ENCODE measurements around the gene OTUD3. TPM values are rescaled to one million over a fixed set of nuclear protein-coding genes. Genes with fewer than 3 reads are reported as not detected.

Gene OTUD3
- total and polyA plus RNA-seq, 2 of the 13 experiments (the other 11 are each of a cell fraction or from before 2014, with no cell fraction given), result 5.2 to 7.5 TPM

GRCh38 chr1:19925342-19926070, 43.3 kb downstream of the OTUD3 start (continued):
- TF ChIP-seq KLF11 (CRISPR knock-in tag; IDR thresholded peaks at IDR 0.05) (no peak), MTA1 (CRISPR knock-in tag; IDR thresholded peaks at IDR 0.05; ENCODE audit: borderline replicate concordance) (0 out of 2 replicates have a peak, but pooled peaks have one; percentile 26), TBX3 (IDR thresholded peaks at IDR 0.05; ENCODE audit: borderline replicate concordance) (no peak), ZNF580 (CRISPR knock-in tag; IDR thresholded peaks at IDR 0.05; ENCODE audit: borderline replicate concordance, low read depth) (no peak), ZSCAN29 (CRISPR knock-in tag; conservative IDR thresholded peaks at IDR 0.05) (no peak), ZNF772 (CRISPR knock-in tag; IDR thresholded peaks at IDR 0.05) (peak; percentile 63; the same call in 1 of the 2 replicates), MAFG (CRISPR knock-in tag; IDR thresholded peaks at IDR 0.05) (no peak), ZNF737 (CRISPR knock-in tag; IDR thresholded peaks at IDR 0.05; ENCODE audit: borderline replicate concordance) (no peak), CREBL2 (CRISPR knock-in tag; IDR thresholded peaks at IDR 0.05; ENCODE audit: borderline replicate concordance) (no peak), ZC3H13 (CRISPR knock-in tag; IDR thresholded peaks at IDR 0.05) (no peak), NCOR1 (IDR thresholded peaks at IDR 0.05; ENCODE audit: borderline replicate concordance, low read length) (peak; percentile 44; the same call in 1 of the 2 replicates), HIC2 (CRISPR knock-in tag; IDR thresholded peaks at IDR 0.05; ENCODE audit: low read depth) (peak; percentile 53; the same call in 1 of the 2 replicates), MAFF (IDR thresholded peaks at IDR 0.05; ENCODE audit: low read depth, low read length) (no peak), ZNF333 (CRISPR knock-in tag; IDR thresholded peaks at IDR 0.05; ENCODE audit: borderline replicate concordance) (no peak), ZC3H4 (CRISPR knock-in tag; IDR thresholded peaks at IDR 0.05; ENCODE audit: borderline replicate concordance) (no peak), ZNF20 (CRISPR knock-in tag; IDR thresholded peaks at IDR 0.05) (no peak), ZNF800 (CRISPR knock-in tag; IDR thresholded peaks at IDR 0.05) (no peak), ZNF256 (CRISPR knock-in tag; conservative IDR thresholded peaks at IDR 0.05) (no peak), ZNF674 (CRISPR knock-in tag; IDR thresholded peaks at IDR 0.05; ENCODE audit: low read depth) (no peak), POLR2G (IDR thresholded peaks at IDR 0.05; ENCODE audit: low read depth, low read length) (peak; percentile 60), CSRNP2 (CRISPR knock-in tag; conservative IDR thresholded peaks at IDR 0.05; ENCODE audit: low read depth) (no peak), FOSL1 (CRISPR knock-in tag; IDR thresholded peaks at IDR 0.05; ENCODE audit: borderline replicate concordance) (peak; percentile 87), HNRNPUL1 (IDR thresholded peaks at IDR 0.05; ENCODE audit: low read depth, low read length) (no peak), SALL2 (CRISPR knock-in tag; IDR thresholded peaks at IDR 0.05) (no peak), BRD4 (CRISPR knock-in tag; IDR thresholded peaks at IDR 0.05) (no peak; the same call in 1 of the 2 replicates)
